GM12878 (cell line): ENCODE results near the gene UNC93B1.
"Not testable (repeated sequence)": the region's sequence is repeated elsewhere in the genome, so short reads cannot be mapped to it uniquely, and the experiment has no call there.

Source experiments
- CTCF ChIP-seq, 3 experiments: IDR thresholded peaks in 2 of 3; conservative IDR thresholded peaks in 1 of 3; 2 replicates each; pipeline ENCODE4 v1.5.1; 2011; ENCODE audit warnings: low read depth in 3 of 3, low read length in 3 of 3, mild to moderate bottlenecking in 3 of 3, control low read depth in 2 of 3, moderate library complexity in 2 of 3, inconsistent platforms in 1 of 3, mixed read lengths in 1 of 3; ENCODE audit not compliant: control insufficient read depth in 2 of 3, insufficient read depth in 1 of 3; ENCODE audit errors: extremely low read depth in 1 of 3
- E2F8 ChIP-seq: fragments of 450-650 bp; IDR thresholded peaks from 2 replicates; pipeline ENCODE4 v1.6.1; 2018; ENCODE audit warnings: mild to moderate bottlenecking, low read depth, moderate library complexity; ENCODE audit not compliant: partially characterized antibody
- EED ChIP-seq: sonication (generic); IDR thresholded peaks from 2 replicates; pipeline ENCODE4 v1.6.1; 2016; ENCODE audit warnings: antibody characterized with exemption, low read depth
- FOS ChIP-seq: IDR thresholded peaks from 3 replicates; pipeline ENCODE4 v1.6.1; 2011; ENCODE audit warnings: borderline replicate concordance; ENCODE audit not compliant: insufficient read length; ENCODE audit errors: extremely low read depth
- IRF3 ChIP-seq: fragments of 450-650 bp; IDR thresholded peaks from 2 replicates; pipeline ENCODE4 v1.6.1; 2014; ENCODE audit warnings: mild to moderate bottlenecking
- NR2F1 ChIP-seq: fragments of 450-650 bp; conservative IDR thresholded peaks from 2 replicates; pipeline ENCODE4 v1.6.1; 2017; ENCODE audit warnings: mild to moderate bottlenecking
- POLR2A ChIP-seq: IDR thresholded peaks from 2 replicates; pipeline ENCODE4 v1.6.1; 2011; ENCODE audit warnings: low read depth, mild to moderate bottlenecking, low read length
- POLR2AphosphoS2 ChIP-seq: IDR thresholded peaks from 2 replicates; pipeline ENCODE4 v1.6.1; 2011; ENCODE audit warnings: low read depth, mild to moderate bottlenecking, low read length, improper control_type of control experiment, moderate library complexity
- RAD21 ChIP-seq: IDR thresholded peaks from 2 replicates; pipeline ENCODE4 v1.6.1; 2011; ENCODE audit warnings: mild to moderate bottlenecking, low read depth, low read length, moderate library complexity; ENCODE audit not compliant: insufficient read depth
- RBBP5 ChIP-seq: fragments of 200-600 bp; sonication (generic); conservative IDR thresholded peaks from 2 replicates; pipeline ENCODE4 v1.6.1; 2016
- SMC3 ChIP-seq: IDR thresholded peaks from 2 replicates; pipeline ENCODE4 v1.6.1; 2011; ENCODE audit warnings: low read length, improper control_type of control experiment, borderline replicate concordance
- ZBTB33 ChIP-seq: fragments of 450-650 bp; IDR thresholded peaks from 2 replicates; pipeline ENCODE4 v1.6.1; 2017; ENCODE audit warnings: mild to moderate bottlenecking

- not testable (repeated sequence) for TF ChIP-seq CTCF (IDR thresholded peaks at IDR 0.05 in 2 of 3, conservative IDR thresholded peaks at IDR 0.05 in 1 of 3; ENCODE audit: control insufficient read depth in 2 of 3, extremely low read depth in 1 of 3, insufficient read depth in 1 of 3, low read depth in 3 of 3, low read length in 3 of 3); RBBP5; RAD21; POLR2A; POLR2AphosphoS2; EED; FOS; IRF3; SMC3; ZBTB33; NR2F1; E2F8
Measured at GRCh38 chr11:67954971-67955370, 48.9 kb downstream of the UNC93B1 start.
